Skeletal muscle satellite cell (primary cell): ENCODE data around the gene TSPAN14.

Experiments used
- H3K27me3 ChIP-seq: 2 replicates; pipeline ENCODE4 v1.7.0; 2013; ENCODE audit warnings: low read length; ENCODE audit not compliant: control insufficient read depth, insufficient read depth
- H3K36me3 ChIP-seq: 2 replicates; pipeline ENCODE4 v1.7.0; 2013; ENCODE audit warnings: mild to moderate bottlenecking, control low read depth, low read length; ENCODE audit not compliant: insufficient read depth
- H3K4me1 ChIP-seq: 2 replicates; pipeline ENCODE4 v1.7.0; 2013; ENCODE audit warnings: low read length; ENCODE audit not compliant: control insufficient read depth, insufficient read depth
- H3K4me2 ChIP-seq: 2 replicates; pipeline ENCODE4 v1.7.0; 2013; ENCODE audit warnings: mild to moderate bottlenecking, low read length
- H3K4me3 ChIP-seq: 2 replicates; pipeline ENCODE4 v1.7.0; 2013; ENCODE audit warnings: low read length
- H3K9ac ChIP-seq: 2 replicates; pipeline ENCODE4 v1.7.0; 2013; ENCODE audit warnings: mild to moderate bottlenecking, low read depth, low read length, moderate library complexity
- H3K9me3 ChIP-seq: replicated peaks from 2 replicates; pipeline ENCODE4 v1.7.0; 2013; ENCODE audit warnings: mild to moderate bottlenecking, control low read depth, low read length

TSPAN14 gene

GRCh38 chr10:80466724-80467326 lies 12.7 kb downstream of the TSPAN14 start:
- H3K9me3 ChIP-seq, result no peaks in the 10 kb centered on the region
- H3K4me2 ChIP-seq, result no peak overlapping the region
- no peaks in the 10 kb centered on the region for H3K27me3 ChIP-seq
- H3K4me3 ChIP-seq, result no peak overlapping the region
- H3K36me3 ChIP-seq, result no peaks in the 10 kb centered on the region
- peaks cover 28% of the 10 kb centered on the region for H3K4me1 ChIP-seq
- no peak overlapping the region for H3K9ac ChIP-seq

DNA sequence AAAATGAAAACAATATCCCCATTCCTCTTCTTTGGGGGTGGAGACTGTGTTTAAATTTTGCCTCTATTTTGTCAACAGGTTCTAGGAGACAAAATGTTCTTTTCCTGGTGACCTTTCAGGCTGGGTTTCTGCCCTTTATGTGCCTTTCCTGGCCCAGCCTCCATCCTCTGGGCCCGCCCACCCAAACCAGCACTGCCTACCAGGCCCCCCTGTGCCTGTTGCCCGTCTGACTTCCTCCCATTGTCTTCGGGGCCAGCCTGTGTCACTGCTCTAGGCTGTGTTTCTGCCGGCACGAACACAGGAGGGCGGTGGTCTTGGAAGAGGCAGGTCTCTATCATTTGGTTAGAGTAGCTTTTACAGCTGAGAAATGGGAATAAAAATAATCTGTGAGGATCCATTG lies 13.9 kb downstream of the TSPAN14 start:
- H3K4me3 ChIP-seq, result no peak overlapping the region
- H3K9me3 ChIP-seq, result no peaks in the 10 kb centered on the region
- H3K9ac ChIP-seq, result no peak overlapping the region

GRCh38 chr10:80468806-80469421 lies 14.8 kb downstream of the TSPAN14 start:
- H3K4me1 ChIP-seq, result peaks cover 36% of the 10 kb centered on the region
- H3K4me2 ChIP-seq, result no peak overlapping the region
- H3K4me3 ChIP-seq, result no peak overlapping the region
- no peak overlapping the region for H3K9ac ChIP-seq
- no peaks in the 10 kb centered on the region for H3K27me3 ChIP-seq
- H3K9me3 ChIP-seq, result no peaks in the 10 kb centered on the region
- no peaks in the 10 kb centered on the region for H3K36me3 ChIP-seq

More for the DNA sequence above, 13.9 kb downstream of the TSPAN14 start:
- Histone ChIP-seq H3K36me3 (no peaks in the 10 kb centered on the region), H3K4me1 (peaks cover 32% of the 10 kb centered on the region), H3K27me3 (no peaks in the 10 kb centered on the region), H3K4me2 (no peak overlapping the region)

DNA sequence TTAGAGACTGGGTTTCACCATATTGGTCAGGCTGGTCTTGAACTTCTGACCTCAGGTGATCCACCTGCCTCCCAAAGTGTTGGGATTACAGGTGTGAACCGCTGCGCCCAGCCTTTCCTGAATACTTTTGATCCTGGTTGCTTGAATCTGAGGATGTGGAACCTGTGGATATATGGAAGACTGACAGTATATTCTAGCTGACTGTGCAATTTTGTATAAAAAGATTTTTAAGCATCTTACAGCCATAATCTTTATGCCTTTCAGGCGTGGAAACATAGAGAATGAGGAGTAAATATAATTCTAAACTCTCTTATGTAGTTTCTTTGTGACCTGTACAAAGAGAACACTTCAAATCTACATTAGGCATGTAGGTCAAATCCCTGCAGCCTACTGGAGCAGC lies 16.2 kb downstream of the TSPAN14 start:
- peaks cover 29% of the 10 kb centered on the region for H3K4me1 ChIP-seq
- H3K9ac ChIP-seq, result no peak overlapping the region
- H3K27me3 ChIP-seq, result no peaks in the 10 kb centered on the region
- H3K4me2 ChIP-seq, result no peak overlapping the region
- H3K4me3 ChIP-seq, result no peak overlapping the region
- H3K36me3 ChIP-seq, result no peaks in the 10 kb centered on the region
- no peaks in the 10 kb centered on the region for H3K9me3 ChIP-seq

- no peaks in the 10 kb centered on the region for H3K36me3 ChIP-seq
- H3K9ac ChIP-seq, result no peak overlapping the region
- H3K4me1 ChIP-seq, result peaks cover 24% of the 10 kb centered on the region
- no peak overlapping the region for H3K4me2 ChIP-seq
- H3K9me3 ChIP-seq, result no peaks in the 10 kb centered on the region
- H3K27me3 ChIP-seq, result no peaks in the 10 kb centered on the region
- H3K4me3 ChIP-seq, result no peak overlapping the region
These were observed 16.9 kb downstream of the TSPAN14 start for GRCh38 chr10:80471001-80471400.

DNA sequence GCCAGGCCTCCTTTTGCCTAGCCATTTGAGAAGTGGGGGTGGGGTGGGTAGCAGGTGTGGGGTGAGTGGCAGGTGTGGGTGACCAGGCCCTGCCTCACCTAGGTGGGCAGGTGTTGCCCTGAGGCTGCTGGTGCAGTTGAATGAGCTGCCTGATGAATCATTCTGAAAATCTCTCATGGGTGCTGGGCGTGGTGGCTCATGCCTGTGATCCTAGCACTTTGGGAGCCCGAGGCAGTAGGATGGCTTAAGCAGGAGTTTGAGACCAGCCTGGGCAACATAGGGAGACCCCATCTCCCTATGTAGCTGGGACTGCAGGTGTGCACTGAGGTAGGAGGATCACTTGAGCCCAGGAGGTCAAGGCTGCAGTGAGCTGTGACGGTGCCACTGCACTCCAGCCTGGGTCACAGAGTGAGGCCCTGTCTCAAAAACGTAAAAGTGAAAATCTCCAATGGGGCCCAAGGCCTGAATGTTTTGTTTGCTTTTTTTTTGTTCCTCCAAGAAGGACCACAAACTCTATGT lies 17.7 kb downstream of the TSPAN14 start:
- H3K4me3 ChIP-seq, result no peak overlapping the region
- H3K36me3 ChIP-seq, result no peaks in the 10 kb centered on the region
- H3K4me2 ChIP-seq, result no peak overlapping the region
- H3K4me1 ChIP-seq, result peaks cover 24% of the 10 kb centered on the region
- H3K9ac ChIP-seq, result no peak overlapping the region
- H3K9me3 ChIP-seq, result no peaks in the 10 kb centered on the region
- H3K27me3 ChIP-seq, result no peaks in the 10 kb centered on the region

GRCh38 chr10:80472234-80473095 lies 18.4 kb downstream of the TSPAN14 start:
- Histone ChIP-seq H3K4me3 (no peak overlapping the region), H3K27me3 (no peaks in the 10 kb centered on the region), H3K4me2 (no peak overlapping the region), H3K9ac (no peak overlapping the region), H3K36me3 (no peaks in the 10 kb centered on the region), H3K4me1 (peaks cover 24% of the 10 kb centered on the region), H3K9me3 (no peaks in the 10 kb centered on the region)

DNA sequence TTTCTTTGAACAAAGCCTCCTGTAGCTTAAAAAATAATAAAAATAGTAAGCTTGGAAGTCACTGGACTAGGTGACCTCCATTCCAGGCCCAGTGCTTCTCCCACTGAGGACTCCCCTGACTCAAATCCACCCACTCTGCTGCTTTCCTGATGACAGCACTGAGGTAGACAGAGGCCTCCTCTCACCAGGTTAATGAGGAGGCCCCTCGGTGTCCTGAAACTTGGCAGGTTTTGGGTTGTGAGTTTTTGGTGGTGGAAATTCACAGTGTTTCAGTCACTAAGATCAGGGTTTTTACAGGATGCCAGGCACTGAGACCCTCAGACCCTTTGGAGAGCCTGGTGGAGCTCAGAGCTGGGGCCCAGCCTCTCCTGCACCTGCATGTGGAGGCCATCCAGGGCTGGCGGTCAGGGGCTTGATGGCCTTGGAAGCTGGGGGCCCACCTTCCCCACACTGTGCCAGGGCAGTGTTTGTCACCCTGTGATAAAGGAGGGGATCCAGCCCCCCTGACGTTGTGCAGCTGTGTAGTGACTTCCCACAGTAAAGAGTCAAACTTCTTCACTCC lies 19.1 kb downstream of the TSPAN14 start:
- Histone ChIP-seq H3K9ac (no peak overlapping the region), H3K9me3 (peaks cover 2% of the 10 kb centered on the region), H3K4me1 (peaks cover 24% of the 10 kb centered on the region), H3K36me3 (no peaks in the 10 kb centered on the region), H3K27me3 (no peaks in the 10 kb centered on the region), H3K4me3 (no peak overlapping the region), H3K4me2 (no peak overlapping the region)

- H3K4me1 ChIP-seq, result peaks cover 24% of the 10 kb centered on the region
- peaks cover 7% of the 10 kb centered on the region for H3K9me3 ChIP-seq
- no peaks in the 10 kb centered on the region for H3K36me3 ChIP-seq
- H3K4me3 ChIP-seq, result no peak overlapping the region
- H3K9ac ChIP-seq, result no peak overlapping the region
- H3K27me3 ChIP-seq, result no peaks in the 10 kb centered on the region
- no peak overlapping the region for H3K4me2 ChIP-seq
These were observed 19.8 kb downstream of the TSPAN14 start for GRCh38 chr10:80473692-80474596.

DNA sequence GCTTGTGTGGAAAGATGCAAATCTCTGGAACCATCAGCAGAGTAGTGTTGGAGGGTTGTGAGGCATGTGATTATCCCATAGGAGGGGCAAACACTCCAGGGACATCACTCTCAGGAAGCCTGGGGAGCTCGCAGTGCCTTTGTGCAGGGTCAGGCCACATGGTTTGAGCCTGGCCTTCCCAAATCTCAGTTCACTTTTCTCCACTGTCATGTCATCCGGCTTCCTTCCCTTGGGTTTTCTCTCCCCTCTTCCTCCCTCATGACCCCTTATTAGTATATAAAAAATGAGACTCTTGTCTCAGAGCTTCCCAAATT lies 20.4 kb downstream of the TSPAN14 start:
- H3K27me3 ChIP-seq, result no peaks in the 10 kb centered on the region
- no peak overlapping the region for H3K9ac ChIP-seq
- H3K4me1 ChIP-seq, result peaks cover 24% of the 10 kb centered on the region
- no peaks in the 10 kb centered on the region for H3K36me3 ChIP-seq
- H3K4me2 ChIP-seq, result no peak overlapping the region
- H3K4me3 ChIP-seq, result no peak overlapping the region
- peaks cover 7% of the 10 kb centered on the region for H3K9me3 ChIP-seq

DNA sequence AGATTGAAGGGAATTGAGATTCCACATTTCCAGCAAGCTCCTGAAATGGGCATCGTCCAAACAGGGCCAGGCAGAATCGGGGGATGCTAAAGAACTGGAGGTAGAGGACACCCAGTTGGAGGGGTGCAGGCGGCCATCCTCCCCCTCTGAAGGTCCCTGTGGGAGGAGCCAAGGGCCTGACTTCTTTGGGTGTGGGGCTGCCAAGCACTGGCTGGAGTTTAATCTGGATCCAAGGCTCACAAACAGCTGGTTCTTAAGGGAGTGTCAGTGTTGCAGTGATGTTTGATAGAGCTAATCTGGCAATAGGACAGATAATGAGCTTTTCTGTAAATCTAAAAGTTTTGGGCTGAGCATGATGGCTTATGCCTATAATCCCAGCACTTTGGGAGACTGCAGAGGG lies 20.8 kb downstream of the TSPAN14 start:
- Histone ChIP-seq H3K4me2 (no peak overlapping the region), H3K36me3 (no peaks in the 10 kb centered on the region), H3K4me3 (no peak overlapping the region), H3K9ac (no peak overlapping the region), H3K4me1 (peaks cover 24% of the 10 kb centered on the region), H3K9me3 (peaks cover 7% of the 10 kb centered on the region), H3K27me3 (no peaks in the 10 kb centered on the region)
